ENCODE measurements around the gene PNPLA6. TPM values are rescaled to one million over a fixed set of nuclear protein-coding genes. Genes with fewer than 3 reads are reported as not detected.
A peak's percentile ranks its signal among the peaks of the same experiment; 100 is the strongest.

PNPLA6 gene
- total and polyA plus RNA-seq, 2 of the 13 experiments (the other 11 are each of a cell fraction or from before 2014, with no cell fraction given), result 24.9 to 28.2 TPM

- TF ChIP-seq RBFOX2 (IDR thresholded peaks at IDR 0.05; ENCODE audit: low read depth, low read length), result peak; percentile 60; the same call in 1 of the 2 replicates
- TF ChIP-seq ZFP91 (CRISPR knock-in tag; IDR thresholded peaks at IDR 0.05; ENCODE audit: borderline replicate concordance), result peak; percentile 52; the same call in 1 of the 2 replicates
- 0 out of 2 replicates have a peak, but pooled peaks have one; percentile 45 for TF ChIP-seq SMYD3 (CRISPR knock-in tag; IDR thresholded peaks at IDR 0.05)
- no peak for TF ChIP-seq PBX3 (CRISPR knock-in tag; IDR thresholded peaks at IDR 0.05; ENCODE audit: borderline replicate concordance)
- TF ChIP-seq YEATS4 (CRISPR knock-in tag; IDR thresholded peaks at IDR 0.05; ENCODE audit: borderline replicate concordance), result peak; percentile 53; the same call in 1 of the 2 replicates
- TF ChIP-seq GMEB1 (CRISPR knock-in tag; IDR thresholded peaks at IDR 0.05; ENCODE audit: borderline replicate concordance), result peak; percentile 76
- no peak for TF ChIP-seq SKIL (CRISPR knock-in tag; IDR thresholded peaks at IDR 0.05; ENCODE audit: borderline replicate concordance)
- TF ChIP-seq ZNF644 (CRISPR knock-in tag; IDR thresholded peaks at IDR 0.05; ENCODE audit: low read depth), result no peak
- no peak for TF ChIP-seq RXRB (CRISPR knock-in tag; IDR thresholded peaks at IDR 0.05; ENCODE audit: borderline replicate concordance)
- peak; percentile 75 for TF ChIP-seq SALL1 (CRISPR knock-in tag; IDR thresholded peaks at IDR 0.05)
- no peak for TF ChIP-seq ZNF101 (CRISPR knock-in tag; IDR thresholded peaks at IDR 0.05; ENCODE audit: borderline replicate concordance, low read depth)
- peak; percentile 65; the same call in 1 of the 2 replicates for TF ChIP-seq CHCHD3 (CRISPR knock-in tag; IDR thresholded peaks at IDR 0.05)
- peak; percentile 24; the same call in 1 of the 2 replicates for TF ChIP-seq ZNF710 (CRISPR knock-in tag; IDR thresholded peaks at IDR 0.05; ENCODE audit: borderline replicate concordance)
- no peak for TF ChIP-seq KDM4B (CRISPR knock-in tag; IDR thresholded peaks at IDR 0.05)
- peak; percentile 15; the same call in 1 of the 2 replicates for TF ChIP-seq FOSL1 (CRISPR knock-in tag; IDR thresholded peaks at IDR 0.05; ENCODE audit: borderline replicate concordance)
- no peak for TF ChIP-seq ZNF580 (CRISPR knock-in tag; IDR thresholded peaks at IDR 0.05; ENCODE audit: borderline replicate concordance, low read depth)
Measured at GRCh38 chr19:7500811-7501450, 34.6 kb upstream of the PNPLA6 start (continued).

Measured in HepG2 (cell line).